ENCODE data around the gene FOXI2. TPM values are rescaled to one million over a fixed set of nuclear protein-coding genes. Genes with fewer than 3 reads are reported as not detected.

Gene FOXI2
- total RNA-seq, 1 experiment from 2014 or later: not detected

- ChIA-PET POLR2A (no interaction called here), CTCF (interaction anchor here (0.7 to 1.5 kb wide), 3 partner anchors 111 to 319 kb away, joined by 3 read pairs; no protein-coding TSS in a partner anchor)
- intact Hi-C loops (cut with micrococcal nuclease): no loop called here
- no peaks in the 10 kb centered on the region for H3K4me1 Mint-ChIP-seq (ENCODE audit: insufficient read depth, unreplicated experiment)
- H3K36me3 Mint-ChIP-seq (ENCODE audit: insufficient read depth, unreplicated experiment): no peaks in the 10 kb centered on the region
- TF ChIP-seq, protein P1, sequence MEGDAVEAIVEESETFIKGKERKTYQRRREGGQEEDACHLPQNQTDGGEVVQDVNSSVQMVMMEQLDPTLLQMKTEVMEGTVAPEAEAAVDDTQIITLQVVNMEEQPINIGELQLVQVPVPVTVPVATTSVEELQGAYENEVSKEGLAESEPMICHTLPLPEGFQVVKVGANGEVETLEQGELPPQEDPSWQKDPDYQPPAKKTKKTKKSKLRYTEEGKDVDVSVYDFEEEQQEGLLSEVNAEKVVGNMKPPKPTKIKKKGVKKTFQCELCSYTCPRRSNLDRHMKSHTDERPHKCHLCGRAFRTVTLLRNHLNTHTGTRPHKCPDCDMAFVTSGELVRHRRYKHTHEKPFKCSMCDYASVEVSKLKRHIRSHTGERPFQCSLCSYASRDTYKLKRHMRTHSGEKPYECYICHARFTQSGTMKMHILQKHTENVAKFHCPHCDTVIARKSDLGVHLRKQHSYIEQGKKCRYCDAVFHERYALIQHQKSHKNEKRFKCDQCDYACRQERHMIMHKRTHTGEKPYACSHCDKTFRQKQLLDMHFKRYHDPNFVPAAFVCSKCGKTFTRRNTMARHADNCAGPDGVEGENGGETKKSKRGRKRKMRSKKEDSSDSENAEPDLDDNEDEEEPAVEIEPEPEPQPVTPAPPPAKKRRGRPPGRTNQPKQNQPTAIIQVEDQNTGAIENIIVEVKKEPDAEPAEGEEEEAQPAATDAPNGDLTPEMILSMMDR (IDR thresholded peaks at IDR 0.05; ENCODE audit: unreplicated experiment): no peak
- no peaks in the 10 kb centered on the region for H3K27me3 Mint-ChIP-seq (ENCODE audit: insufficient read depth, unreplicated experiment)
- no peak overlapping the region for H3K4me3 Mint-ChIP-seq (ENCODE audit: unreplicated experiment)
- H3K9me3 Mint-ChIP-seq (ENCODE audit: unreplicated experiment): no peaks in the 10 kb centered on the region
- H3K27ac Mint-ChIP-seq (ENCODE audit: low read depth, unreplicated experiment): no peak overlapping the region
- no TSS peak for BruUV-seq (replicated peaks)
- DNase-seq (ENCODE audit: unreplicated experiment): no peak
Observed at GRCh38 chr10:127743205-127743604, 6.2 kb downstream of the FOXI2 start.

GRCh38 chr10:127744956-127745355 lies 8.0 kb downstream of the FOXI2 start:
- BruUV-seq (replicated peaks): no TSS peak
- no peaks in the 10 kb centered on the region for H3K27me3 Mint-ChIP-seq (ENCODE audit: insufficient read depth, unreplicated experiment)
- ChIA-PET CTCF (no interaction called here), POLR2A (no interaction called here)
- no peak for DNase-seq (ENCODE audit: unreplicated experiment)
- no peak overlapping the region for H3K27ac Mint-ChIP-seq (ENCODE audit: low read depth, unreplicated experiment)
- intact Hi-C loops (cut with micrococcal nuclease): no loop called here
- H3K4me3 Mint-ChIP-seq (ENCODE audit: unreplicated experiment): no peak overlapping the region
- no peaks in the 10 kb centered on the region for H3K36me3 Mint-ChIP-seq (ENCODE audit: insufficient read depth, unreplicated experiment)
- no peaks in the 10 kb centered on the region for H3K9me3 Mint-ChIP-seq (ENCODE audit: unreplicated experiment)
- no peaks in the 10 kb centered on the region for H3K4me1 Mint-ChIP-seq (ENCODE audit: insufficient read depth, unreplicated experiment)
- TF ChIP-seq, protein P1 (IDR thresholded peaks at IDR 0.05; ENCODE audit: unreplicated experiment): no peak

GRCh38 chr10:127745861-127746260 lies 8.9 kb downstream of the FOXI2 start:
- CTCF ChIA-PET: no interaction called here
- H3K4me3 Mint-ChIP-seq (ENCODE audit: unreplicated experiment): no peak overlapping the region

GRCh38 chr10:127755753-127756152 lies 18.8 kb downstream of the FOXI2 start:
- no peak overlapping the region for H3K4me3 Mint-ChIP-seq (ENCODE audit: unreplicated experiment)
- TF ChIP-seq, protein P1 (IDR thresholded peaks at IDR 0.05; ENCODE audit: unreplicated experiment): no peak
- H3K27ac Mint-ChIP-seq (ENCODE audit: low read depth, unreplicated experiment): no peak overlapping the region
- POLR2A ChIA-PET: no interaction called here
- no peaks in the 10 kb centered on the region for H3K36me3 Mint-ChIP-seq (ENCODE audit: insufficient read depth, unreplicated experiment)
- intact Hi-C loops (cut with micrococcal nuclease): no loop called here
- no TSS peak for BruUV-seq (replicated peaks)
- H3K4me1 Mint-ChIP-seq (ENCODE audit: insufficient read depth, unreplicated experiment): peaks cover 6% of the 10 kb centered on the region
- H3K27me3 Mint-ChIP-seq (ENCODE audit: insufficient read depth, unreplicated experiment): peaks cover 42% of the 10 kb centered on the region
- no peak for DNase-seq (ENCODE audit: unreplicated experiment)
- H3K9me3 Mint-ChIP-seq (ENCODE audit: unreplicated experiment): no peaks in the 10 kb centered on the region
- CTCF ChIA-PET: no interaction called here

More at GRCh38 chr10:127745861-127746260, 8.9 kb downstream of the FOXI2 start:
- Mint-ChIP-seq H3K36me3 (ENCODE audit: insufficient read depth, unreplicated experiment) (no peaks in the 10 kb centered on the region), H3K27me3 (ENCODE audit: insufficient read depth, unreplicated experiment) (no peaks in the 10 kb centered on the region), H3K9me3 (ENCODE audit: unreplicated experiment) (no peaks in the 10 kb centered on the region), H3K27ac (ENCODE audit: low read depth, unreplicated experiment) (no peak overlapping the region), H3K4me1 (ENCODE audit: insufficient read depth, unreplicated experiment) (no peaks in the 10 kb centered on the region)
- POLR2A ChIA-PET: interaction anchor here (1.0 kb wide), 1 partner anchor 13 kb away, joined by 3 read pairs; no protein-coding TSS in a partner anchor
- no TSS peak for BruUV-seq (replicated peaks)
- TF ChIP-seq, protein P1 (IDR thresholded peaks at IDR 0.05; ENCODE audit: unreplicated experiment): no peak
- intact Hi-C loops (cut with micrococcal nuclease): no loop called here
- no peak for DNase-seq (ENCODE audit: unreplicated experiment)

Measured in MCF 10A (cell line).